ENCODE data around the gene CAMK1G.
A peak's percentile ranks its signal among the peaks of the same experiment; 100 is the strongest.

CAMK1G gene

GRCh38 chr1:209633335-209633997 is 50.0 kb downstream of the CAMK1G start:
- H3K4me3 ChIP-seq (ENCODE audit: low read depth, low read length), result no peak overlapping the region
- DNase-seq (ENCODE audit: low read depth), result no peak
- no peak for TF ChIP-seq CTCF (IDR thresholded peaks at IDR 0.05; ENCODE audit: control insufficient read depth, extremely low read depth, insufficient read depth)

- no peak overlapping the region for H3K4me3 ChIP-seq (ENCODE audit: low read depth, low read length)
- no peak for DNase-seq (ENCODE audit: low read depth)
- no peak for TF ChIP-seq CTCF (IDR thresholded peaks at IDR 0.05; ENCODE audit: control insufficient read depth, extremely low read depth, insufficient read depth)
Observed at GRCh38 chr1:209634005-209634737, 50.7 kb downstream of the CAMK1G start.

DNA sequence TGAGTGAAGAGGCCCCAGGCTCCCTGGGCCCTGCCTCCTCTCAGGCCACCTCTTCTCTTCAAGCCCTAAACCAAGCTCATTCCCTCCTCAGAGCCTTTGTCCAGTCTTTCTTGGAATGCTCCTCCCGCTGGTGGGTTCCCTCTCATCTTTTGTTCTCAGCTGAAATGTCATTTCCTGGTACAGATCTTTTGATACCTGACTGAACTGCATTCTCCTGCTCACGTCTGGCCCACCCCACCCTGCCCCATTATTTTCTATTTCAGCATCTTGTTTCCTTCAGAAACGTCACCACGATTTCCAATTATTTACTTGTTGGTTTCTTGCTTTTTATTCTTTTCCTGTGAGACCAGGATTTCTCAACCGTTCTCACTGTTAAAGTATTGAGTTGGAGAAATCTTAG is 52.3 kb downstream of the CAMK1G start:
- H3K4me3 ChIP-seq (ENCODE audit: low read depth, low read length), result no peak overlapping the region
- no peak for DNase-seq (ENCODE audit: low read depth)
- TF ChIP-seq CTCF (IDR thresholded peaks at IDR 0.05; ENCODE audit: control insufficient read depth, extremely low read depth, insufficient read depth), result no peak

DNA sequence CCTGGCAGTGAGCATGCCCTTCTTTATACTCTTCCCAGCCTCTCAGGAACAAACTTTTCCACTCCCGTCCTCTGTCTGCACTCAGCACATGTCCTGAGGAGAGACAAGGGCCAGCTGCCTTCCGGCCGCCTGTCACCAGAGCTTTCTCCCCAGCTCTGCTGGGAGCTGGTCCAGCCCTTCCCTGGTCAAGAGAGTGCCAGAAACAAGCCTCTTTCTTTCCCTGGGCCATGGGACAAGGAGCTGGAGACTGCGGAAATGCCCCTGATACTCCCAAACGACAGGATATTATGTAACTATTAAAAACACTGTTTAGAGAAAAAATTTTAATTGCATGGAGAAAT is 58.3 kb downstream of the CAMK1G start:
- TF ChIP-seq CTCF (IDR thresholded peaks at IDR 0.05; ENCODE audit: control insufficient read depth, extremely low read depth, insufficient read depth), result no peak
- no peak overlapping the region for H3K4me3 ChIP-seq (ENCODE audit: low read depth, low read length)
- DNase-seq (ENCODE audit: low read depth), result no peak

- no peak for TF ChIP-seq CTCF (IDR thresholded peaks at IDR 0.05; ENCODE audit: control insufficient read depth, extremely low read depth, insufficient read depth)
- DNase-seq (ENCODE audit: low read depth), result peak; percentile 46
- no peak overlapping the region for H3K4me3 ChIP-seq (ENCODE audit: low read depth, low read length)
Observed at GRCh38 chr1:209642816-209643215, 59.3 kb downstream of the CAMK1G start.

GRCh38 chr1:209643285-209644020 is 59.9 kb downstream of the CAMK1G start:
- DNase-seq (ENCODE audit: low read depth), result no peak
- no peak for TF ChIP-seq CTCF (IDR thresholded peaks at IDR 0.05; ENCODE audit: control insufficient read depth, extremely low read depth, insufficient read depth)

More at GRCh38 chr1:209643285-209644020, 59.9 kb downstream of the CAMK1G start:
- H3K4me3 ChIP-seq (ENCODE audit: low read depth, low read length), result no peak overlapping the region
